Activated T-helper 1 cell treated with anti-CD3 and anti-CD28 coated beads, Interleukin-12 subunit alpha, Interleukin-12 subunit beta, Interleukin-2, Interleukin-4 antibody, amounts not matched to agents 30 ng/mL and 10 ng/mL and 1 ng/mL, durations not matched to agents 14 hours and 24 hours and 36 hours (primary cell): ENCODE results near the gene EFHC1. TPM values are rescaled to one million over a fixed set of nuclear protein-coding genes. Genes with fewer than 3 reads are reported as not detected.

ENCODE experiments used
- DNase-seq: peaks from one replicate; pipeline ENCODE4 v3.0.0; 2021; ENCODE audit warnings: low spot score
- H3K27ac Mint-ChIP-seq: one replicate; pipeline ENCODE4 v1.8.0; 2021; ENCODE audit warnings: mild to moderate bottlenecking, mixed read lengths
- H3K27me3 Mint-ChIP-seq: one replicate; pipeline ENCODE4 v1.8.0; 2022; ENCODE audit warnings: mild to moderate bottlenecking, moderate library complexity, mixed read lengths; ENCODE audit not compliant: insufficient read depth
- H3K36me3 Mint-ChIP-seq: one replicate; pipeline ENCODE4 v1.8.0; 2021; ENCODE audit warnings: low read depth, mixed read lengths
- H3K4me1 Mint-ChIP-seq: one replicate; pipeline ENCODE4 v1.8.0; 2021; ENCODE audit warnings: low read depth, mixed read lengths
- H3K4me3 Mint-ChIP-seq: one replicate; pipeline ENCODE4 v1.8.0; 2021; ENCODE audit warnings: mild to moderate bottlenecking, moderate library complexity, mixed read lengths
- H3K9me3 Mint-ChIP-seq: one replicate; pipeline ENCODE4 v1.8.0; 2021; ENCODE audit warnings: mixed read lengths
- intact Hi-C: fragments of 100-400 bp; cut with micrococcal nuclease; formaldehyde crosslinking; loops from one replicate; pipeline ENCODE4 v1.15.1; 2024
- total RNA-seq: library from RNA; stranded (reverse); gene quantifications from 2 replicates; pipeline ENCODE4 v1.2.3, GENCODE V29; 2022

EFHC1 gene
- total RNA-seq, 1 donor from 2014 or later = 0.70 TPM

GRCh38 chr6:52403627-52404026, 16.5 kb upstream of the EFHC1 start:
- no peak for DNase-seq
- H3K4me1 Mint-ChIP-seq = peaks cover 20% of the 10 kb centered on the region
- H3K27me3 Mint-ChIP-seq = no peaks in the 10 kb centered on the region
- H3K4me3 Mint-ChIP-seq = no peak overlapping the region
- H3K9me3 Mint-ChIP-seq = no peaks in the 10 kb centered on the region
- H3K36me3 Mint-ChIP-seq = peaks cover 5% of the 10 kb centered on the region
- intact Hi-C loops = no loop called here
- no peak overlapping the region for H3K27ac Mint-ChIP-seq

- no peaks in the 10 kb centered on the region for H3K27me3 Mint-ChIP-seq
- H3K9me3 Mint-ChIP-seq = no peaks in the 10 kb centered on the region
- intact Hi-C loops = no loop called here
- no peak overlapping the region for H3K27ac Mint-ChIP-seq
- DNase-seq = no peak
- H3K36me3 Mint-ChIP-seq = peaks cover 5% of the 10 kb centered on the region
- H3K4me1 Mint-ChIP-seq = peaks cover 5% of the 10 kb centered on the region
- no peak overlapping the region for H3K4me3 Mint-ChIP-seq
These were observed 14.9 kb upstream of the EFHC1 start for GRCh38 chr6:52405243-52405642.

GRCh38 chr6:52407467-52407866, 12.7 kb upstream of the EFHC1 start:
- Mint-ChIP-seq H3K27me3 (peaks cover 3% of the 10 kb centered on the region), H3K27ac (no peak overlapping the region), H3K4me1 (no peaks in the 10 kb centered on the region), H3K9me3 (no peaks in the 10 kb centered on the region), H3K36me3 (peaks cover 5% of the 10 kb centered on the region), H3K4me3 (no peak overlapping the region)
- intact Hi-C loops = loop anchor here (1.0 kb wide), 1 partner anchor 256 kb away; no protein-coding TSS in a partner anchor
- DNase-seq = no peak

GRCh38 chr6:52409499-52409898, 10.6 kb upstream of the EFHC1 start:
- DNase-seq = no peak
- no peaks in the 10 kb centered on the region for H3K36me3 Mint-ChIP-seq
- H3K27ac Mint-ChIP-seq = no peak overlapping the region
- no peak overlapping the region for H3K4me3 Mint-ChIP-seq
- intact Hi-C loops = no loop called here
- H3K27me3 Mint-ChIP-seq = peaks cover 13% of the 10 kb centered on the region
- H3K9me3 Mint-ChIP-seq = no peaks in the 10 kb centered on the region
- H3K4me1 Mint-ChIP-seq = no peaks in the 10 kb centered on the region

- Mint-ChIP-seq H3K36me3 (no peaks in the 10 kb centered on the region), H3K4me1 (peaks cover 10% of the 10 kb centered on the region)
These were observed 9.2 kb upstream of the EFHC1 start for GRCh38 chr6:52410979-52411378.

GRCh38 chr6:52411911-52412310, 8.2 kb upstream of the EFHC1 start:
- Mint-ChIP-seq H3K36me3 (no peaks in the 10 kb centered on the region), H3K4me3 (no peak overlapping the region), H3K4me1 (peaks cover 10% of the 10 kb centered on the region), H3K9me3 (no peaks in the 10 kb centered on the region), H3K27ac (no peak overlapping the region), H3K27me3 (peaks cover 13% of the 10 kb centered on the region)
- no peak for DNase-seq
- intact Hi-C loops = no loop called here

More at GRCh38 chr6:52410979-52411378, 9.2 kb upstream of the EFHC1 start:
- H3K4me3 Mint-ChIP-seq = no peak overlapping the region
- no peaks in the 10 kb centered on the region for H3K9me3 Mint-ChIP-seq
- DNase-seq = no peak
- H3K27me3 Mint-ChIP-seq = peaks cover 13% of the 10 kb centered on the region
- intact Hi-C loops = no loop called here
- H3K27ac Mint-ChIP-seq = no peak overlapping the region

GRCh38 chr6:52415333-52415732, 4.8 kb upstream of the EFHC1 start:
- no peak for DNase-seq
- H3K27ac Mint-ChIP-seq = no peak overlapping the region
- no peaks in the 10 kb centered on the region for H3K9me3 Mint-ChIP-seq
- H3K4me1 Mint-ChIP-seq = peaks cover 18% of the 10 kb centered on the region
- no peak overlapping the region for H3K4me3 Mint-ChIP-seq
- H3K27me3 Mint-ChIP-seq = peaks cover 13% of the 10 kb centered on the region
- intact Hi-C loops = no loop called here
- H3K36me3 Mint-ChIP-seq = no peaks in the 10 kb centered on the region

GRCh38 chr6:52415917-52416628, 4.1 kb upstream of the EFHC1 start:
- Mint-ChIP-seq H3K9me3 (no peaks in the 10 kb centered on the region), H3K4me1 (peaks cover 18% of the 10 kb centered on the region), H3K27me3 (peaks cover 13% of the 10 kb centered on the region), H3K36me3 (no peaks in the 10 kb centered on the region), H3K4me3 (no peak overlapping the region), H3K27ac (no peak overlapping the region)
- intact Hi-C loops = loop anchor here (1.0 kb wide), 2 partner anchors 182 to 247 kb away; no protein-coding TSS in a partner anchor
- no peak for DNase-seq

GRCh38 chr6:52416629-52417151, 3.5 kb upstream of the EFHC1 start:
- peak; percentile 38 for DNase-seq
- intact Hi-C loops = loop anchor here (1.0 kb wide), 2 partner anchors 182 to 247 kb away; no protein-coding TSS in a partner anchor
- Mint-ChIP-seq H3K36me3 (no peaks in the 10 kb centered on the region), H3K4me3 (no peak overlapping the region), H3K27ac (no peak overlapping the region), H3K9me3 (no peaks in the 10 kb centered on the region), H3K4me1 (peaks cover 18% of the 10 kb centered on the region), H3K27me3 (peaks cover 13% of the 10 kb centered on the region)

- no peak for DNase-seq
- Mint-ChIP-seq H3K9me3 (no peaks in the 10 kb centered on the region), H3K4me1 (peaks cover 18% of the 10 kb centered on the region), H3K27ac (no peak overlapping the region), H3K4me3 (no peak overlapping the region), H3K36me3 (no peaks in the 10 kb centered on the region), H3K27me3 (peaks cover 8% of the 10 kb centered on the region)
- intact Hi-C loops = no loop called here
These were observed 2.4 kb upstream of the EFHC1 start for GRCh38 chr6:52417675-52418111.

- no peak overlapping the region for H3K27ac Mint-ChIP-seq
- intact Hi-C loops = no loop called here
- H3K9me3 Mint-ChIP-seq = no peaks in the 10 kb centered on the region
- H3K4me1 Mint-ChIP-seq = peaks cover 18% of the 10 kb centered on the region
- H3K4me3 Mint-ChIP-seq = no peak overlapping the region
- H3K36me3 Mint-ChIP-seq = no peaks in the 10 kb centered on the region
- peaks cover 9% of the 10 kb centered on the region for H3K27me3 Mint-ChIP-seq
- DNase-seq = no peak
These were observed 1.5 kb upstream of the EFHC1 start for GRCh38 chr6:52418606-52419005.

GRCh38 chr6:52420668-52421358, 671 bp downstream of the EFHC1 start:
- no peak overlapping the region for H3K4me3 Mint-ChIP-seq
- H3K4me1 Mint-ChIP-seq = peaks cover 7% of the 10 kb centered on the region
- H3K9me3 Mint-ChIP-seq = no peaks in the 10 kb centered on the region
- no peak overlapping the region for H3K27ac Mint-ChIP-seq
- H3K27me3 Mint-ChIP-seq = peaks cover 6% of the 10 kb centered on the region
- intact Hi-C loops = loop anchor here (1.0 to 10.0 kb wide), 13 partner anchors 23 to 1124 kb away; partner anchors contain the start of genes FBXO9, GCLC, MCM3 and PAQR8
- no peak for DNase-seq
- no peaks in the 10 kb centered on the region for H3K36me3 Mint-ChIP-seq

GRCh38 chr6:52422156-52422555, 2.0 kb downstream of the EFHC1 start:
- Mint-ChIP-seq H3K4me1 (peaks cover 7% of the 10 kb centered on the region), H3K27ac (no peak overlapping the region), H3K9me3 (no peaks in the 10 kb centered on the region), H3K27me3 (peaks cover 6% of the 10 kb centered on the region), H3K4me3 (no peak overlapping the region), H3K36me3 (no peaks in the 10 kb centered on the region)
- intact Hi-C loops = loop anchor here (5.0 to 10.0 kb wide), 3 partner anchors 70 to 1123 kb away; partner anchors contain the start of gene GCLC
- DNase-seq = no peak
